NCI-H2227 treated with DMSO at 0.1 percent for 48 hours (cell line): Measurements from ENCODE around the gene PANK4.

ENCODE experiments used
- DNase-seq: peaks from one replicate; lab custom pipeline; 2025; lab: John Stamatoyannopoulos, UW

The PANK4 gene

DNA sequence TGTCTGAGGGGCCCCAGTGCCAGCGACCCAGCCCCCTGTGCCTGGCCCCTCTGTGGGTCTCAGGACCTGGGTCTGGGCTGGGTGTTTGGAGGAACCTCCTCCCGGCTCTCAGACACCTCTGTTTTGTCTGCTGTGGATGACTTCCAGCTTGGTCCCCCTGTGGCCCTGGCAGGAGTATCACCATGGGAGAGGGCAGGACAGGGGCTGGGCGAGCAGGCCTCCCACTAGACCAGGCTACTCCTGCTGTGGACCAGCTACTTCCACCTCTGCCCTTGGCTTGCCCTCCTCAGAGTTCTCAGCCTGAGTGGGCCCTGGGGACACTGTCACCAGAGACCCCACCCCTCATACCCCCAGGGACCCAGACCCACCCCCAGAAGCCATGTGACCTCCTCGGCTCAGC, 28.5 kb downstream of the PANK4 start:
- DNase-seq = no peak

DNA sequence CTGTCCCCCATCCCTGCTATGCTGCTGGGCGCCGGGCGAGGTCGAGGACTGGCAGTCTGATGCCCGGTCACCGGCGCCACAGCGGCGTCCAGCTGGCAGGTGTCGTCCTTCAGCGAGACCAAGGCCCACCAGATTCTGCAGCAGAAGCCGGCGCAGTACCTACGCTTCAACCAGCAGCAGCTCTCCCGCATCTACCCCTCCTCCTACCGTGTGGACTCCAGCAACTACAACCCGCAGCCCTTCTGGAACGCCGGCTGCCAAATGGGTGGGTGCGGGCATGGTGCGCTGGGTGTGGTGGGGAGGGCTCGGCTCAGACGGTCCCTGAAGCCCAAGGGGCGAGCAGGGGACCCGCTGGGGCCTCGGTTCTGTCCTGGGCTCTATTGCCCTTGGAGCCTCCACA, 29.6 kb downstream of the PANK4 start:
- no peak for DNase-seq

DNA sequence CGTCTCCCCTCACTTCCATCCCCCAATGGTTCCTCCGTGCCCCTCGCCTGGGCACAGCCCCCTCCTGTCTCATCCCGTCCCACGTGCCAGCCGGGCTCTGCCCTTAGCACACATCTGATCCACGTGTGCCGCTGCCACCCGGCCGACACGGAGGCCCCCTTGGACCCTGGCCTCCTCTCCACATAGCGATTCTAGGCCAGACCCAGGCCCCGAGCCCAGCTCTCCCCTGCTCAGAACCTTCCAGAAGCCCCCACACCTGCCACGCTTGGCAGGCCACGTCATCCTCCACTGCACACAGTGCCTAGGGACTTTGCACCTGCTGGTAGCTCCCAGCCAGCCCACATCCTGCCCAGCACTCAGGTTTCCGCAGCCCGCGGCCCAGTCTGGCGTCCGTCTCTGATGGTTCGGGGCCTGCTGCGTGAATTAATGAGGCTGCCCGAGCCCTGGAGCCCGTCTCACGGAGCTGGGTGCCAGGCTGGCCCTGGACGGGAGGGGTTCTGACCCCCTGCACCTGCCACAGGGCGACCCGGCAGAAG, 30.2 kb downstream of the PANK4 start:
- DNase-seq = no peak

DNA sequence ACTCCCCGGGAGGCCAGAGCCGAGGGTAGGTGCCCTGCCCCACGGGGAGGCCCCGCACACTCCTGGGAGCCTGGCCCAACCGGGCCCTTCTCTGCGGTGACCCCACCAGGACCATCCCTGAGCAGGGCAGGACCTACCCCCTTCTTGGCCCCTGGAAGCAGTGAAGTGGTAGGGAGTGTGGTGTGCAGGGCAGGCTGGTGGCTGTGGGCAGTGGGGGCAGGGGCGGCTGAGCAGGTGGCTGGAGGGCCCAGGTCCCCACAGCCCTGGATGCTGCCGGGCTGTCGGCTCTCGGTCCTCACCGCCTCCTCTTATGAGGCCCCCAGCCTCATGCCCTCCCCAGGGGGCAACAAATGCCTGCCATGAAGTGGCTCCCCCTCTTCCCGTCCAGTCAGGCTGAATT, 30.9 kb downstream of the PANK4 start:
- no peak for DNase-seq

GRCh38 chr1:2495026-2495425, 31.4 kb downstream of the PANK4 start:
- no peak for DNase-seq

DNA sequence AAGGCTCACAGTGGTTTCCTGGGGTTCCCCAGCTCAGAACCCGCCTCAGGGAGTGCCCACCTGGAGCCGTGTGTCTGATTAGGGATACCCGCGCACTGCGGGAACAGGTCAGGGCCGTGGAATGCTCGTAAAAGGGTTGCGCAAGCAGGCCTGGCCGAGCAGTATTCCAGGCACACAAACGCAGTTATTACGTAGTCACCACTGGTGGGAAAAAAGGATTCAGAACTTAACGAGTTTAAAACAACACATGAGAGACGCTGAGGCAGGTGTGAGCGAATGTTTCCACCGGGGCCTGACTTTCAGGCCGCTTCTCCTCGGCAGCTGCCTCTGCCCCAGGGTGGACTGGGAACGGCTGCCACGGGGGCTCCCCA, 32.1 kb downstream of the PANK4 start:
- DNase-seq = no peak

DNA sequence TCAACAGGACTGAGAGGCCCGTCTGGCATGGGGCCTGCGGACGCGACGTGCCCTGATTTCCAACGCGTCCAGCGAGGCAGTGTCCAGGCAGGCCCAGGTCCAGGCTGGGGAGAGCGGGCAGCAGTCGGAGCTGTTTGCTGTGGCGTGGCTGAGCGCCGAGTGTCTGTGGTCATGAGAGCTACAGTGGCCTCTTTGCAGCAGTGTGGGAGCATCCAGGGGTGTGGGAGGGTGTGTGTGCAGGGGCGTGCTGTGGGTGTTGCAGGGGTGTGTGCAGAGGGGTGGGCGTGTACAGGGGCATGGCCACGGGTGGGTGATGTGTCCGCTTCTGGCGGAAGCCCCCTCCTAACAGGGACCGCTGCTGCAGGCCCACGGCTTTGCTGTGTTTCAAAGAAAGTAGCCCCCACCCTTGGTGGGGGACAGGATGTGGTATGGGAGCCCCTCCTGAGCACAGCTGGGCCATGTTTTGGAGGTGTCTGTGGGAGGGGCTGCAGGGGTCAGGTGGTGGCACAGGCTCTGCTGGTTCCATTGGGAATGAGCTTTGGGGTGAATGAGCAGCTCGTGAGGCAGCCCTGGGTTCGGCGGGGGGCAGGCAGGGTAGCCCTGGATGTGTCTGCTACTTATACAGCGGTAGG, 32.6 kb downstream of the PANK4 start:
- DNase-seq = no peak

DNA sequence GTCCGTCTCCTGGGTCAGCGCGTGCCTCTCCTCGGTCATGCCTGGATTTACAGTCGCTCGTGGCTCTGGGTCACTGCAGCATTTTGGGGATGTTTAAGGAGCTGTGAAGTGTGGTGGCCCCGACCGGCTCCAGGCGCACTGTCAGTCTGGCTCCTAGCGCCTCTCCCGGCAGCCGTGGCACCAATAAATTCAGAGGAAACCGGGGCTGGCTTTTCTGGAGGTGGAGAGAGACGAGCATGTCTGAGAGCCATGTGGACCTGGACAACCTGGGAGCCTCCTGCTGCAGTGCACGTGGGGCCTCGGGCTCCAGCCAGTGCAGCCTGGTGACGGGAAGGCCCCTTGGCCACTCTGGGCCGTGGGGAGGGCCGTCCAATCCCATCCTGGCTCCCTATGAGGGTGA, 33.2 kb downstream of the PANK4 start:
- DNase-seq = no peak

DNA sequence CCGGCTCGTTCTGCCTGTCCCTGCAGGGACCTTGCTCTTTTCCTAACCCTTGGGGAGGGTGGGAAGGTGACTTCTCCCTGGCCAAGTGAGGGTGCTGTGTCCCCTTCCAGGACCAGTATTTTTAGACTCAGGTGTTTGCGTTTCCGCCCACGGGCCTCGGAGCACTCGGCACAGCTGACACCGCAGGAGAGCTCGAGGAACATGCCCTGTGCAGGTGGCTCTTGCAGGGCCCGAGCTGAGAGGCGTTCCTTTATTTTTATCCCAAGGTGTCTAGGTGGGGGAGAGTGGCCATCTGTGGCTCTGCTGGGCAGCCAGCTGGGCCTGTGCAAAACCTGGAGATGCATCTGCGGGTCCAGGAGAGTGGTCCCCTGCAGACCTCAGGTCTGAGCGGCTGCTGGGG, 34.3 kb downstream of the PANK4 start:
- no peak for DNase-seq

GRCh38 chr1:2489615-2490014, 36.8 kb downstream of the PANK4 start:
- no peak for DNase-seq

DNA sequence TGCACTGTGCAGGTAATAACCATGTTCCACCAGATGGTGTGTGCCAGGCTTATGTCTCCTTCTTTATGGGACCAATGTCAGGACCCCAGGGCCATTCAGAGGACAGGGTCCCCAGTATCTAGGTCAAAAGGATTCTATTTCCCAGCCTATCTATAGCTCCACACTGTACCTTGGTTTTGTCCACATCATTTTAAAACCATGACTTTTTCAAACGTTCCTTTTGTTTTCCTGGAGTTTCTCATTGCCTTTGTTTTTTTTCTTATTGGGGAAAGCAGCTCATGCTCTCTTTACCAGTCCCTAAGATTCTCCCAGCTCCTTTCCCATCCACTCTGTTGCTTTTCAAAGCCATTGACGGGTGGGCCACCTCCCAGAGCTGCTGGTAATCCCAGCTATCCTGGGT, 37.7 kb downstream of the PANK4 start:
- DNase-seq = no peak

GRCh38 chr1:2486558-2486957, 39.8 kb downstream of the PANK4 start:
- DNase-seq = no peak

DNA sequence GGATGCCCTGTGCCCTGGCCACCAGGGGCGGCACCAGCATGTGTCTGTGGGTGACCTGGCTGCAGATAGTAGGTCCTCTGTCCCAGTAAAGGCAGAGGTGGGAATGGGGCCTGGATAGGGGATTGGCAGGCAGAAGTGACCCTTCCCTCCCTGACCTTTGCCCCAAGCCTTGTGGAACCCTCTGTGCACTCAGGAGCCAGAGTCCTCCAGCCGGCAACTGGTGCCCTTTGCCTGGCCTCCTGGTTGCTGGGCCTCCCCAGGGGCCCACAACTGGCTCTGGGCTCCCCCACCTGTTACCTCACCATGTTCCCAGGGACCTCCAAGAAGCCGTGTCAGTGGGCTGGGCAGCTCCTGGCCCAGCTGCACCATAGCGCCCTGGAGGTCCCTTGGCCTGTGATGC, 40.4 kb downstream of the PANK4 start:
- DNase-seq = no peak

GRCh38 chr1:2483970-2484369, 42.4 kb downstream of the PANK4 start:
- no peak for DNase-seq

GRCh38 chr1:2483026-2483425, 43.4 kb downstream of the PANK4 start:
- no peak for DNase-seq

DNA sequence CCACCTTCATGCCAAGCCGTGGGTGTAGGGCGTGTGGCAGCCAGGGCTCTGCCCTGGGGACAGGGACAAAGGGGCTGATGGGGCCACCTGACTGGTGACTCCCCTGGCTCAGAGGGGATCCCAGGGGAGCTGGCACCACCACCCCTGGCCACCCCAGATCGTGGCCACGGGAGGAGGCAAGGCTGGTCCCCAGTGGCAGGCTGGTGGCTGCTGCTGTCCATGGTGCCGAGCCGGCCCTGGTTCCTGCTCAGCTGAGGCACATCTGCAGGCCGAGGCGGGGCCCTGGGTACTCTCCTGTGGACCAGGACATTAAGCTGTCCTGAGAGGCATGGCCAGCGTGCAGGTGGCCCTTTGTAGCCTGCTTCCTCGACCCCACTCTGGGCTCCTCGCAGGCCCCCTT, 43.8 kb downstream of the PANK4 start:
- no peak for DNase-seq

DNA sequence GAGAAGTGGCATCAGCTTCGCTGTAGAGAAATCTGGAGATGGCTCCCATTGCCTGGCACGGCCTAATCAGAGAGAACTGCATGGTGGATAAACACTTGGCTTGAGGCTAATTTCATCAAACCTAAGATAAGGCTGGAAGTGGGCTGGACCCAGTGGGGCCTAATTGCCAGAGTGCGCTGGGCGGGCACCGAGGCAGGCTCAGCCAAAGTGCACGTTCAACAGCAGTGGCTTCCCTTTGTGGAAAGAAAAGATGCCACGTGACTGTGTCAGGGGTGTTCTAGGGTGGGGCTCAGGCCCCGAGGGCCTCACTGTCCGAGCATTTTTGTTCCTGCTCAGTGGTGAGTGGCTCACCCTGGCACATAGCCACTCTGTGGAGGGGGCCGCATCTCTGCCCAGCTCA, 44.5 kb downstream of the PANK4 start:
- no peak for DNase-seq

DNA sequence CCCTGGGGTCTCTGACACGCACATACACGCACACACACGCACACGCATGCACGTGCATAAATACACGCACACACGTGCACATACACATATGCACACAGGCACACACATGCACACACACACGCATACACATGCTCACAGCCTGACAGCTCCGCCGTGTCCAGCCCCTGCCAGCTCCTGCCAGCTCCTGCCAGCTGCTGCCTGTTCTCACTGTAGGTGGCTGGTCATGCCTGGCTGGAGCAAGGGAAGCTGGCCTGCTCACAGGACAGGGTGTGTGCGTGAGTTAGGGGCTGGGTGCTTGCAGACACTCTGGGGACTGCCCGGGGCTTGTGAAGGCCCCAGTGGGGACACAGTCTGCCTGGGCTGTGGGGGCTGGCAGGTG, 45.4 kb downstream of the PANK4 start:
- no peak for DNase-seq

- peak; percentile 21 for DNase-seq
Measured at GRCh38 chr1:2480236-2480985, 46.0 kb downstream of the PANK4 start.

DNA sequence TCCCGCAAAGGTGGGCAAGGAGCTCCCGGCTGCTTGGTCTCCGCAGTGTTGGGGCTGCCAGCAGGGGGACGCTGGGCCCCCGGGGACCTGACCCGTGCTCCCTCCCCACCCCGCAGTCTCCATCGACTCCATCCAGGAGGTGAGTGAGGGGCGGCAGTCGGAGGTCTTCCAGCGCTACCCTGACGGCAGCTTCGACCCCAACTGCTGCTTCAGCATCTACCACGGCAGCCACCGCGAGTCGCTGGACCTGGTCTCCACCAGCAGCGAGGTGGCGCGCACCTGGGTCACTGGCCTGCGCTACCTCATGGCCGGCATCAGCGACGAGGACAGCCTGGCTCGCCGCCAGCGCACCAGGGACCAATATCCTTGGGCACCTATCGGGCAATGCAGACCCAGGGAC, 46.8 kb downstream of the PANK4 start:
- DNase-seq = no peak

GRCh38 chr1:2479186-2479585, 47.2 kb downstream of the PANK4 start:
- no peak for DNase-seq

- no peak for DNase-seq
Measured at GRCh38 chr1:2477791-2478499, 48.5 kb downstream of the PANK4 start.

DNA sequence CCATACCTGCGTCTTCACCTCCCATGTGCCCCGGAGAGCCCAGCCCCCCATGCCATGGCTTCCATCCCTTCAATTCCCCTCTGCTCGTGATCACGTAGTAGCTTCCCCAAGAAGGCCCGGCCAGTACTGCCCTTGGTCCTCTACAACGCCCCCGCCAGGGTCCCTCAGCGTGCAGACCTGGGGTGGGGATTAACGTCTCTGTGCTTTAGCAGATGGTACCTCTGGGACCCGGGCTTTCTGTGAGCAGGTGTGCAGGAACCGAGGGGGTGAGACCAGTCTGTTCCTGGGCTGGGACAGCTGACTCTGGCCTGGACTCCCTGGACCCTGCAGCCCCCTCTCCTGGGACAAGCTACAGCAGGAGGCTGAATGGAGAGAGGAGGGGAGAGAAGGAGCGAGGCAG, 49.1 kb downstream of the PANK4 start:
- DNase-seq = no peak
